Spleen (tissue), 13 donors: ENCODE results near the gene ABCG2. TPM values are rescaled to one million over a fixed set of nuclear protein-coding genes. Genes with fewer than 3 reads are reported as not detected.

ENCODE experiments used
- DNase-seq: peaks from one replicate; pipeline ENCODE4 v3.0.0-alpha.2; 2020
- H3K27ac ChIP-seq, 8 donors: fragments of 200-600 bp; sonication (generic) in 7 of 8; 1 replicate in 4 of 8; 2 replicates in 4 of 8; pipeline versions ENCODE4 v1.5.0 to v1.8.0; 2016 to 2021; ENCODE audit warnings: inconsistent platforms in 4 of 8, mild to moderate bottlenecking in 4 of 8, moderate library complexity in 1 of 8
- H3K27me3 ChIP-seq, 7 donors: fragments of 200-600 bp; sonication (generic) in 6 of 7; replicated peaks in 1 of 7; 1 replicate in 4 of 7; 2 replicates in 3 of 7; pipeline versions ENCODE4 v1.5.0 to v1.8.0; 2016 to 2021; ENCODE audit warnings: inconsistent platforms in 3 of 7, mild to moderate bottlenecking in 1 of 7
- H3K36me3 ChIP-seq, 6 donors: fragments of 200-600 bp; sonication (generic) in 5 of 6; 1 replicate in 4 of 6; 2 replicates in 2 of 6; pipeline versions ENCODE4 v1.5.0 to v1.8.0; 2016 to 2021; ENCODE audit warnings: inconsistent platforms in 2 of 6
- H3K4me1 ChIP-seq, 6 donors: fragments of 200-600 bp; sonication (generic) in 5 of 6; 1 replicate in 3 of 6; 2 replicates in 3 of 6; pipeline versions ENCODE4 v1.5.0 to v1.8.0; 2016 to 2021; ENCODE audit warnings: inconsistent platforms in 3 of 6
- H3K4me3 ChIP-seq, 8 donors: fragments of 200-600 bp; sonication (generic) in 7 of 8; 1 replicate in 4 of 8; 2 replicates in 4 of 8; pipeline versions ENCODE4 v1.5.0 to v1.8.0; 2016 to 2021; ENCODE audit warnings: inconsistent platforms in 4 of 8, mild to moderate bottlenecking in 4 of 8, moderate library complexity in 2 of 8
- H3K9me3 ChIP-seq, 8 donors: fragments of 200-600 bp; sonication (generic) in 7 of 8; 1 replicate in 4 of 8; 2 replicates in 4 of 8; pipeline versions ENCODE4 v1.5.0 to v1.8.0; 2016 to 2021; ENCODE audit warnings: inconsistent platforms in 4 of 8
- CTCF ChIP-seq, 11 experiments: fragments of 200-600 bp in 7 of 11; fragments of 450-650 bp in 4 of 11; sonication (generic) in 4 of 11; IDR thresholded peaks in 8 of 11; conservative IDR thresholded peaks in 3 of 11; 1 replicate in 7 of 11; 2 replicates in 4 of 11; pipeline versions ENCODE4 v1.4.0 to v1.8.0; 2016 to 2021; ENCODE audit warnings: antibody characterized with exemption in 11 of 11, inconsistent platforms in 4 of 11, mild to moderate bottlenecking in 1 of 11
- POLR2A ChIP-seq, 3 donors: fragments of 450-650 bp; IDR thresholded peaks; one replicate each; pipeline ENCODE4 v1.5.1; 2017; ENCODE audit warnings: antibody characterized with exemption in 3 of 3, mild to moderate bottlenecking in 1 of 3
- POLR2AphosphoS5 ChIP-seq, 3 donors: sonication (generic); formaldehyde crosslinking; IDR thresholded peaks; one replicate each; pipeline ENCODE4 v1.5.1; 2017; ENCODE audit warnings: antibody characterized with exemption in 3 of 3
- WGBS, 5 donors: extraction: QIAGEN DNeasy Blood & Tissue Kit in 3 of 5; methylation state at CpG; one replicate each; pipeline versions ENCODE4 v1.1.5 to v1.1.7; 2013 to 2018; 5-methylcytosine and 5-hydroxymethylcytosine counted together
- intact Hi-C: fragments of 100-400 bp; cut with DNase I; formaldehyde crosslinking; loops from one replicate; pipeline ENCODE4 v1.15.0; 2023; ENCODE audit warnings: low total_unique reads
- long read RNA-seq, 2 donors: transcript quantifications; one replicate each; lab custom pipeline, GENCODE V29; 2026
- polyA plus RNA-seq, 3 donors: library from polyadenylated mRNA; stranded (reverse); fragments of 200-250 nt; gene quantifications; one replicate each; pipeline ENCODE4 v1.2.1, GENCODE V29; 2013
- total RNA-seq, 7 donors: library from RNA; depleted of rRNA in 3 of 7; stranded (reverse); fragments of >200 nt in 3 of 7; fragmentation: NEBNext Ultra II Directional in 4 of 7; extraction: Animal tissue kit (Norgen Biotek cat#: 25700) in 4 of 7; gene quantifications; one replicate each; pipeline versions ENCODE4 v1.1.0 to v1.2.1, GENCODE V29; 2016 to 2021
- donor health status: healthy with polysubstance abuse.
- donor health status: DM: no; HTN: no; CAD: no; lungs with moderate emphysema.
- donor health status: DM: no; HTN: no; CAD: no.
- donor health status: Bipolar disorder and iron deficiency.
- donor health status: healthy.
- donor health status: DM: no; HTN: no; CAD: no.
- donor health status: DM: yes; HTN: yes; CAD: no.

The ABCG2 gene
- 1 to 10 TPM in 6 of 7 donors, under 1 TPM in 1; 0.77 to 3.0 (median 1.6) TPM for total RNA-seq
- under 1 TPM; 0.12 to 0.17 (median 0.16) TPM for polyA plus RNA-seq
- long read RNA-seq, donor 1, partial matches to known transcripts = 8 of 8 reads
- long read RNA-seq, donor 1, other reads (novel, unspliced or antisense) = 0 of 8 reads
- long read RNA-seq, donor 2 = 0 reads

GRCh38 chr4:88158489-88159228 lies at the start of gene ABCG2:
Gene ABCG2 (minus strand): TSS chr4:88158639. CDS start chr4:88139995, 18,644 bp downstream.
- H3K27ac ChIP-seq = peak within 1 kb of the TSS in 4 of 8 donors; percentile 18 to 47 (median 35)
- H3K9me3 ChIP-seq = no peaks in the 10 kb centered on the region
- WGBS, 5 donors = 0 to 1% (median 0%) methylated on average over 35 to 70 of the region's 70 CpGs
- H3K27me3 ChIP-seq = peaks cover 0 to 21% (median 5%) of the 10 kb centered on the region in 7 donors
- TF ChIP-seq CTCF (IDR thresholded peaks at IDR 0.05 in 8 of 11, conservative IDR thresholded peaks at IDR 0.05 in 3 of 11) (no peak), POLR2A (IDR thresholded peaks at IDR 0.05) (no peak), POLR2AphosphoS5 (IDR thresholded peaks at IDR 0.05) (peak in 2 of 3 donors; percentile 14 to 62)
- H3K4me3 ChIP-seq = peak within 1 kb of the TSS; percentile 50 to 81 (median 56)
- DNase-seq = peak; percentile 78
- no peaks in the 10 kb centered on the region for H3K36me3 ChIP-seq
- H3K4me1 ChIP-seq = peaks cover 4 to 19% (median 16%) of the 10 kb centered on the region in 6 donors
- intact Hi-C loops = no loop called here

- intact Hi-C loops = no loop called here
- no peak overlapping the region for H3K4me3 ChIP-seq
- H3K9me3 ChIP-seq = no peaks in the 10 kb centered on the region
- 65 to 74% (median 72%) methylated on average over 4 of the region's 4 CpGs for WGBS, 5 donors
- H3K4me1 ChIP-seq = peaks cover 0 to 6% (median 0%) of the 10 kb centered on the region in 6 donors
- TF ChIP-seq POLR2AphosphoS5 (IDR thresholded peaks at IDR 0.05) (no peak), CTCF (IDR thresholded peaks at IDR 0.05 in 8 of 11, conservative IDR thresholded peaks at IDR 0.05 in 3 of 11) (no peak), POLR2A (IDR thresholded peaks at IDR 0.05) (no peak)
- DNase-seq = no peak
- H3K27ac ChIP-seq = no peak overlapping the region
- H3K36me3 ChIP-seq = no peaks in the 10 kb centered on the region
- H3K27me3 ChIP-seq = no peaks in the 10 kb centered on the region
Observed at GRCh38 chr4:88208156-88208555, 49.7 kb upstream of the ABCG2 start.

GRCh38 chr4:88207171-88207570 lies 48.7 kb upstream of the ABCG2 start:
- WGBS, 5 donors = 29 to 51% (median 40%) methylated on average over 4 of the region's 4 CpGs
- TF ChIP-seq CTCF (IDR thresholded peaks at IDR 0.05 in 8 of 11, conservative IDR thresholded peaks at IDR 0.05 in 3 of 11) = no peak
- no peak for TF ChIP-seq POLR2A (IDR thresholded peaks at IDR 0.05)
- no peak for TF ChIP-seq POLR2AphosphoS5 (IDR thresholded peaks at IDR 0.05)
- H3K27ac ChIP-seq = no peak overlapping the region
- H3K4me3 ChIP-seq = no peak overlapping the region
- no peaks in the 10 kb centered on the region for H3K27me3 ChIP-seq
- DNase-seq = no peak
- no peaks in the 10 kb centered on the region for H3K36me3 ChIP-seq
- no peaks in the 10 kb centered on the region for H3K9me3 ChIP-seq
- H3K4me1 ChIP-seq = peaks cover 0 to 6% (median 0%) of the 10 kb centered on the region in 6 donors
- intact Hi-C loops = no loop called here

- Histone ChIP-seq H3K9me3 (no peaks in the 10 kb centered on the region), H3K4me1 (no peaks in the 10 kb centered on the region), H3K4me3 (no peak overlapping the region), H3K36me3 (no peaks in the 10 kb centered on the region), H3K27ac (no peak overlapping the region), H3K27me3 (no peaks in the 10 kb centered on the region)
- 11 to 19% (median 13%) methylated on average over 1 of the region's 1 CpG for WGBS, 5 donors
- TF ChIP-seq POLR2A (IDR thresholded peaks at IDR 0.05) (no peak), CTCF (IDR thresholded peaks at IDR 0.05 in 8 of 11, conservative IDR thresholded peaks at IDR 0.05 in 3 of 11) (no peak), POLR2AphosphoS5 (IDR thresholded peaks at IDR 0.05) (no peak)
- no peak for DNase-seq
- intact Hi-C loops = no loop called here
Observed at GRCh38 chr4:88204882-88205281, 46.4 kb upstream of the ABCG2 start.
